Memory B cell (primary cell): ENCODE data around the gene GUCA2A.

Experiments
- ATAC-seq: fragments of 150-1000 bp; cut with Tn5 transposase; 2 replicates; pipeline ENCODE4 v1.10.0; 2021; ENCODE audit warnings: low read depth, mild to moderate bottlenecking, moderate library complexity
- DNase-seq, 2 donors: peaks; one replicate each; pipeline ENCODE4 v3.0.0; 2022; ENCODE audit warnings: low spot score in 2 of 2
- H3K27ac Mint-ChIP-seq: one replicate; pipeline ENCODE4 v1.8.0; 2022; ENCODE audit warnings: mild to moderate bottlenecking, moderate library complexity, mixed read lengths
- H3K27me3 Mint-ChIP-seq: one replicate; pipeline ENCODE4 v1.8.0; 2022; ENCODE audit warnings: mixed read lengths
- H3K36me3 Mint-ChIP-seq: one replicate; pipeline ENCODE4 v1.8.0; 2022; ENCODE audit warnings: mild to moderate bottlenecking, mixed read lengths
- H3K4me1 Mint-ChIP-seq: one replicate; pipeline ENCODE4 v1.8.0; 2022; ENCODE audit warnings: mixed read lengths
- H3K4me3 Mint-ChIP-seq: one replicate; pipeline ENCODE4 v1.8.0; 2022; ENCODE audit warnings: mild to moderate bottlenecking, moderate library complexity, mixed read lengths
- H3K9me3 Mint-ChIP-seq: one replicate; pipeline ENCODE4 v1.8.0; 2022; ENCODE audit warnings: mixed read lengths

The GUCA2A gene

GRCh38 chr1:42184616-42185015 is 20.1 kb upstream of the GUCA2A start:
- Mint-ChIP-seq H3K9me3 (no peaks in the 10 kb centered on the region), H3K27ac (no peak overlapping the region), H3K4me3 (no peak overlapping the region), H3K27me3 (no peaks in the 10 kb centered on the region), H3K36me3 (peaks cover 34% of the 10 kb centered on the region), H3K4me1 (no peaks in the 10 kb centered on the region)
- no peak for DNase-seq
- ATAC-seq: no peak

GRCh38 chr1:42183957-42184268 is 19.4 kb upstream of the GUCA2A start:
- peaks cover 35% of the 10 kb centered on the region for H3K36me3 Mint-ChIP-seq
- no peak overlapping the region for H3K4me3 Mint-ChIP-seq
- ATAC-seq (no peak), DNase-seq (no peak)
- H3K27ac Mint-ChIP-seq: no peak overlapping the region
- no peaks in the 10 kb centered on the region for H3K9me3 Mint-ChIP-seq
- H3K27me3 Mint-ChIP-seq: no peaks in the 10 kb centered on the region
- no peaks in the 10 kb centered on the region for H3K4me1 Mint-ChIP-seq

DNA sequence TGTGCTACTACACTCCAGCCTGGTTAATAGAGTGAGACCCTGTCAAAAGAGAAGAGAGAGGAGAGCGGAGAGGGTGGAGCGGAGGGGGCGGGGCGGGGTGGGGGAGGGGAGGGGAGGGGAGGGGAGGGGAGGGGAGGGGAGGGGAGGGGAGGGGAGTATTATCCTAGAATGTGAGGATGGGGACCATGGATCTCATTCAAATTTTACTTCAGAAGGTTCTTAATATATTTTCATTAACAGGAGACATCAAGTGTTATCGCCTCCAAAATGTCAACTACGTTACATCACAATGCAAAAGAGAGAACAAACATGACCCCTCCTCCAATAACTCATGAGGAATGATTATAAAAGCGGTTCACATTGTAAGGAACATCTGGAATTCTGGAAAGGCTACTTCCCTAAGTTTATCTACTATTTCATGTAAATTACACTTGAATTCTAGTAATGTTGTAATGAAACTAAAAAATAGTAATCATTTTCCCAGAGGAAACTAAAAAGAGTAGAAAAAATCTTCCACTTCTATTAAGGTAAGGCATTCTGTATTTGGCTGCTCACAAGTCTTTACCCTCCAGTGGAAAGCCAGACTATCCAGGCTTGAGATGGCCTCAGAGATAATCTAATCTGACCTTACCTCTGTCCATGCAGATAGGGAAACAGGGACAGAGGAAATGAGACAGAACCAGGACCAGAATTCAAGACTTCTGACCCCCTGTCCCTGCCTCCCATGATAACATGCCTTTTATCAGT is 18.8 kb upstream of the GUCA2A start:
- no peaks in the 10 kb centered on the region for H3K9me3 Mint-ChIP-seq
- H3K36me3 Mint-ChIP-seq: peaks cover 35% of the 10 kb centered on the region
- ATAC-seq (no peak), DNase-seq (no peak)
- H3K4me3 Mint-ChIP-seq: no peak overlapping the region
- peak overlapping the region; percentile 49 for H3K27ac Mint-ChIP-seq
- no peaks in the 10 kb centered on the region for H3K4me1 Mint-ChIP-seq
- H3K27me3 Mint-ChIP-seq: no peaks in the 10 kb centered on the region

- Mint-ChIP-seq H3K36me3 (peaks cover 25% of the 10 kb centered on the region), H3K27ac (peak overlapping the region; percentile 8), H3K4me1 (no peaks in the 10 kb centered on the region), H3K4me3 (no peak overlapping the region), H3K27me3 (no peaks in the 10 kb centered on the region), H3K9me3 (no peaks in the 10 kb centered on the region)
- ATAC-seq (no peak), DNase-seq (no peak)
Measured at GRCh38 chr1:42181687-42182086, 17.1 kb upstream of the GUCA2A start.

- Mint-ChIP-seq H3K27ac (peak overlapping the region; percentile 58), H3K36me3 (peaks cover 19% of the 10 kb centered on the region), H3K4me3 (no peak overlapping the region), H3K4me1 (no peaks in the 10 kb centered on the region), H3K9me3 (no peaks in the 10 kb centered on the region), H3K27me3 (no peaks in the 10 kb centered on the region)
- DNase-seq (no peak), ATAC-seq (no peak)
Measured at GRCh38 chr1:42179900-42180329, 15.4 kb upstream of the GUCA2A start.

GRCh38 chr1:42179275-42179674 is 14.7 kb upstream of the GUCA2A start:
- no peaks in the 10 kb centered on the region for H3K9me3 Mint-ChIP-seq
- H3K27me3 Mint-ChIP-seq: no peaks in the 10 kb centered on the region
- H3K27ac Mint-ChIP-seq: no peak overlapping the region
- DNase-seq: no peak
- no peak overlapping the region for H3K4me3 Mint-ChIP-seq
- peaks cover 14% of the 10 kb centered on the region for H3K36me3 Mint-ChIP-seq
- H3K4me1 Mint-ChIP-seq: no peaks in the 10 kb centered on the region
- ATAC-seq: no peak

DNA sequence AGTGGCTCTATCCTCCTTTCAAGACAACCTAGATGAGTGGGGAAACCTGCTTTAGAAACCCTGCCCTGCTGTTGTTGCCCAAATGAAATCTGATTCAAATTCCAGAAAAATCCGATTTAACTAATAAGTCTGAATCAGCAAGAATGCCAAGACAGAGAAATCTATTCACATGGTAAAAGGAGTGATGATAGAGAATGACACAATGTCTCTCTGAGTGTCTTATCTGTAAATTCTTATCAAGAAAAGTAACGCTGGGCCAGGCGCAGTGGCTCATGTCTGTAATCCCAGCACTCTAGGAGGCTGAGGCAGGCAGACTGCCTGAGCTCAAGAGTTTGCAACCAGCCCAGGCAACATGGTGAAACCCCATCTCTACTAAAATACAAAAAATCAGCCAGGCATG is 13.7 kb upstream of the GUCA2A start:
- Mint-ChIP-seq H3K4me3 (no peak overlapping the region), H3K36me3 (peaks cover 14% of the 10 kb centered on the region), H3K9me3 (no peaks in the 10 kb centered on the region), H3K27ac (no peak overlapping the region), H3K4me1 (no peaks in the 10 kb centered on the region), H3K27me3 (no peaks in the 10 kb centered on the region)
- DNase-seq (no peak), ATAC-seq (no peak)

DNA sequence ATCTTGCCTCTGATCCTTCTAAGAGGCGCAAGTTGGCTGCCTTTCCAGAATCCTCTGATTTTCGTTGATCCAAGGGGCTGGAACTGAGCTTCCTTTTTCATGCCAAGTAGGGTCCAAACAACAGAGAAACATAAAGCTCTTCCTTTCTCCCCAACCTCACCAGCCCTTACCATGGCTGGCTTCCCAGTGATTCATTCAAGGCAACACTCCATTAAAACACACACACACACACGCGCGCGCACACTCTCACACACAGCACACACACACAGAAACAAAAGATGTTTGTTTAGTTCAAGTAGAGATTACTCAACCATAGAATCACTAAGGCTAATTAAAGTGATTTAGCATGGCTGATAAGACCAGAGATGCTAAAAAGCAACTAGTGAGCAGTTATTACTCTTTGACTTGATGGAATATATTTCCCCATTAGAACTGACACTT is 13.0 kb upstream of the GUCA2A start:
- Mint-ChIP-seq H3K4me1 (no peaks in the 10 kb centered on the region), H3K36me3 (peaks cover 10% of the 10 kb centered on the region), H3K27ac (no peak overlapping the region), H3K27me3 (no peaks in the 10 kb centered on the region), H3K4me3 (no peak overlapping the region), H3K9me3 (no peaks in the 10 kb centered on the region)
- DNase-seq (no peak), ATAC-seq (no peak)

DNA sequence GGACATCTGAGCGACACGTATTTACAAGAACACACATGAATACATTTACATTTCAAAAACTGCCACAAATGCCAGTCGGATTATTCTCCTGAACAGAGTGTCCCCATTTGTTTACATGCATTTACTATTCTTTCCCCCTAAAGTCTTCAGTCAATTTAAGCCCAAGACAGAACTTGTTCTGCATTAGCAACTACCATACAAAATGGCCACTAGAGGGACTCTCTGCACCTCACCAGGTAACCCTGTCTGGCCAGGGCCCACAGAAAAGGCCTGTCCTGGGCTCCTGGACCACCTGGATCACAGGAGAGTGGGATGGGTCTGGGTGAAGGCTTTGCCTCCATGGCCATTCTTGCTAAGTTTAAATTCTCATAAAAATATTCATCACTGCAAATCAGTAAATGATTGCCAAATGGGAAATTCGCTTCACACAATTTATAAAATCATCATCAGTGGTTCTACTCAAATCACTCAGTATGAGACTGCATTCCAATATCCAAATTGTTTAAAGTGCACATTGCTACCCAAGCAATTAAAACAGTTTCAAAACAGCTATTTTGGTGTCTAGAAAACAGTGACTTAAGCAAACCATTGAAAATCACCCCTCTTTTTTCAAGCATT is 12.5 kb upstream of the GUCA2A start:
- Mint-ChIP-seq H3K36me3 (peaks cover 10% of the 10 kb centered on the region), H3K27ac (no peak overlapping the region), H3K9me3 (no peaks in the 10 kb centered on the region), H3K27me3 (no peaks in the 10 kb centered on the region), H3K4me3 (no peak overlapping the region), H3K4me1 (no peaks in the 10 kb centered on the region)
- DNase-seq (peak in 1 of 2 donors; percentile 19), ATAC-seq (peak; percentile 60)

- H3K27ac Mint-ChIP-seq: no peak overlapping the region
- peaks cover 7% of the 10 kb centered on the region for H3K36me3 Mint-ChIP-seq
- no peak overlapping the region for H3K4me3 Mint-ChIP-seq
- no peaks in the 10 kb centered on the region for H3K9me3 Mint-ChIP-seq
- no peaks in the 10 kb centered on the region for H3K4me1 Mint-ChIP-seq
- no peaks in the 10 kb centered on the region for H3K27me3 Mint-ChIP-seq
- no peak for DNase-seq
- no peak for ATAC-seq
Measured at GRCh38 chr1:42175314-42176054, 10.9 kb upstream of the GUCA2A start.

- Mint-ChIP-seq H3K27ac (no peak overlapping the region), H3K4me3 (no peak overlapping the region), H3K4me1 (no peaks in the 10 kb centered on the region), H3K36me3 (peaks cover 2% of the 10 kb centered on the region), H3K9me3 (no peaks in the 10 kb centered on the region), H3K27me3 (no peaks in the 10 kb centered on the region)
- DNase-seq (no peak), ATAC-seq (no peak)
Measured at GRCh38 chr1:42173961-42174735, 9.6 kb upstream of the GUCA2A start.

DNA sequence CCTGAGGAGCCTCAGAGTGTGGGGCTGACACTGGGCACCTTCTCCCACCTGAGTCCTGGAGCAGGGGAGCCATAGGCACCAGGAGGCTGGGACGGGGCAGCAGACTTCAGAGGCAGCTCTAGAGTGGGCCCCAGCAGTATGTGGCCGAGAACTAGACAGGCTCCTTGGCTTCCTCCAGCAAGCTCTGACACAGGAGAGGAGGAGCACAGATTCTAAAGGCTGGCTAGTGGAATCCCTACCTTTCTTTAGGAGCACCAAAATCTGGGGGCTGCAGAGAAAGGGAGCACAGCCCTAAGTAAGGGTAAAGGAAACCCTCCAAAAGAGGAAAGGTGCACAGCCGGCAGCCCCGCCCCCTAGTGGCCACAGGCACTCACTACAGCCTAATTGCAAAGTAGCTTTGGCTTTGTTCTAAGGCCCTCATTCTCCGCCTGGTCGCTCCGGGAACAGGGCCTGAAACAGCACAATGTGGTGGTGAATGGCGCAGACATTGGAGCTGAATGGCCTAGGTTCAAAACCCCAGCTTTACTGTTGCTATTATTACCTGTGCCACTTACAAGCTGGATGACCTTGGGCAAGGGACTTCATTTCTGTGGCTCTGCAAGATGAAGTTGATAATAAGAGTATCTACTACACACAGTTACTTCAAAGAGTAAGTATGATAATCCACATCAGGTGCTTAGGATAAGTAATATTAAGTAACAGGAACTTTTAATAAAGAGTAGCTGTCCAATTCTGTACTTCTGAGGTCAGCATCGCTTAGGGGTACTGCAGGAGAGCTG is 8.8 kb upstream of the GUCA2A start:
- ATAC-seq: peak; percentile 71
- H3K4me3 Mint-ChIP-seq: no peak overlapping the region
- H3K36me3 Mint-ChIP-seq: peaks cover 2% of the 10 kb centered on the region
- peak; percentile 63 to 70 for DNase-seq
- no peaks in the 10 kb centered on the region for H3K27me3 Mint-ChIP-seq
- no peak overlapping the region for H3K27ac Mint-ChIP-seq
- no peaks in the 10 kb centered on the region for H3K4me1 Mint-ChIP-seq
- no peaks in the 10 kb centered on the region for H3K9me3 Mint-ChIP-seq

DNA sequence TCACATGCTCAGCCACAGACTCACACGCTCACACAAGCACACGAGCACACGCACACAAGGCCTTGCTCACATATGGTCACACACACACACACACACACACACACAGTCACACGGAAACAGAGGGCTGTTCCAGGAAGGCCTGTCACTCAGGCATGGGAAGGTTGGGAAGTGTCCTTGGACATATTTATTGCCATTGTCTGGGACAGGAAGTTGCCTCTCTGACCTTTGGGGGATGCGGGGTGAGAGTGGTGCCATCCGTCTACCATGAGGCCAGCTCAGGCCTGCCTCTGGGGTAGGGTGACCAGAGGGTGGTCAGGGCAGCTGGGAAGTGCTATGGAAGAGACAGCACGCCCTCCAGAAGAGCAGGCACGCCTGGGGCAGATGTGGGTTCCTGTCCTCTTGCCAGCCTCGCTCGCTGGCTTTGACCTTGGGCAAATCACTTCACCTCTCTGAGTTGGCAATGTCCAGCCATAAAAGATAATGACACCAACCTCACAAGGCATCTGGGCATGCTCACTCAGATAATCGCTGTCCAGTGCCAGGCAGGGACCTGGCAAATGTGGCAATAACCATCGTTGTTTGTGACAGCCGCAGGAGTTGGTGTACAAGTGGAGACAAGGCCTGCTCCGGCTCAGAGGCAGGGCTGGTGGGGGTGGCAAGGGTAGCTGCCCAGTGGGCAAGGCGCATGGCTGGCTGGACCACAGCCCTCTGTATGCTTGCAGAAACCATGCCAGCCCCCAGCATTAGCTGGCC is 8.0 kb upstream of the GUCA2A start:
- H3K27ac Mint-ChIP-seq: no peak overlapping the region
- H3K27me3 Mint-ChIP-seq: no peaks in the 10 kb centered on the region
- H3K36me3 Mint-ChIP-seq: peaks cover 2% of the 10 kb centered on the region
- no peaks in the 10 kb centered on the region for H3K9me3 Mint-ChIP-seq
- no peaks in the 10 kb centered on the region for H3K4me1 Mint-ChIP-seq
- ATAC-seq: no peak
- no peak overlapping the region for H3K4me3 Mint-ChIP-seq
- DNase-seq: no peak
